ENCODE results near the gene SUDS3.

The SUDS3 gene

GRCh38 chr12:118456741-118457140 lies 80.4 kb downstream of the SUDS3 start:
- DNase-seq: no peak

- no peak for DNase-seq
These were observed 82.8 kb downstream of the SUDS3 start for GRCh38 chr12:118459110-118459509.

- DNase-seq: no peak
These were observed 87.3 kb downstream of the SUDS3 start for GRCh38 chr12:118463677-118464076.

GRCh38 chr12:118465706-118466105 lies 89.4 kb downstream of the SUDS3 start:
- no peak for DNase-seq
